Neural cell (in vitro differentiated cells): ENCODE measurements around the gene TNS1. TPM values are rescaled to one million over a fixed set of nuclear protein-coding genes. Genes with fewer than 3 reads are reported as not detected.

Experiments used
- H2AFZ ChIP-seq: fragments of 200-600, 300-800 bp; sonication (generic), shearing (Covaris generic); 2 replicates; pipeline ENCODE4 v1.6.0; 2014; ENCODE audit warnings: low read depth, mild to moderate bottlenecking, antibody characterized with exemption, low read length, moderate library complexity
- H3F3A ChIP-seq: fragments of 200-600 bp; shearing (Covaris generic); 2 replicates; pipeline ENCODE4 v1.6.1; 2016; ENCODE audit warnings: mild to moderate bottlenecking, moderate library complexity, mixed read lengths, antibody characterized with exemption, low read length; ENCODE audit not compliant: insufficient read depth, poor library complexity, severe bottlenecking
- H3K27ac ChIP-seq: fragments of 200-600, 300-800 bp; sonication (generic), shearing (Covaris generic); 2 replicates; pipeline ENCODE4 v1.5.1; 2014; ENCODE audit warnings: mild to moderate bottlenecking, low read length, moderate library complexity
- H3K27me3 ChIP-seq: fragments of 300-800, 200-600 bp; sonication (generic), shearing (Covaris generic); 2 replicates; pipeline ENCODE4 v1.6.0; 2014; ENCODE audit warnings: mild to moderate bottlenecking, low read depth, low read length, moderate library complexity; ENCODE audit not compliant: insufficient read depth
- H3K36me3 ChIP-seq: fragments of 300-800, 200-600 bp; sonication (generic), shearing (Covaris generic); 2 replicates; pipeline ENCODE4 v1.5.1; 2014; ENCODE audit warnings: mild to moderate bottlenecking, antibody characterized with exemption, low read length, moderate library complexity; ENCODE audit not compliant: insufficient read depth
- H3K4me2 ChIP-seq: fragments of 300-800, 200-600 bp; sonication (generic), shearing (Covaris generic); 2 replicates; pipeline ENCODE4 v1.6.0; 2014; ENCODE audit warnings: mild to moderate bottlenecking, low read length
- H3K4me3 ChIP-seq: fragments of 300-800, 200-600 bp; sonication (generic), shearing (Covaris generic); 2 replicates; pipeline ENCODE4 v1.5.1; 2014; ENCODE audit warnings: mild to moderate bottlenecking, low read length, moderate library complexity
- H3K79me2 ChIP-seq: fragments of 200-600 bp; shearing (Covaris generic); replicated peaks from 2 replicates; pipeline ENCODE4 v1.6.0; 2014; ENCODE audit warnings: mild to moderate bottlenecking, low read length, moderate library complexity; ENCODE audit not compliant: insufficient read depth
- H3K9ac ChIP-seq: fragments of 300-800, 200-600 bp; sonication (generic), shearing (Covaris generic); 2 replicates; pipeline ENCODE4 v1.6.1; 2016; ENCODE audit warnings: mild to moderate bottlenecking, low read length, mixed read lengths
- H3K9me2 ChIP-seq: fragments of 200-600 bp; shearing (Covaris generic); 2 replicates; pipeline ENCODE4 v1.6.1; 2016; ENCODE audit warnings: mild to moderate bottlenecking, low read length, mixed read lengths; ENCODE audit not compliant: insufficient read depth
- H3K9me3 ChIP-seq: fragments of 200-600, 300-800 bp; sonication (generic), shearing (Covaris generic); 2 replicates; pipeline ENCODE4 v1.6.1; 2016; ENCODE audit warnings: mild to moderate bottlenecking, mixed run types, low read length, moderate library complexity, mixed read lengths
- H4K20me1 ChIP-seq: fragments of 200-600 bp; shearing (Covaris generic); 2 replicates; pipeline ENCODE4 v1.6.1; 2016; ENCODE audit warnings: mild to moderate bottlenecking, mixed run types; ENCODE audit not compliant: insufficient read depth
- CTCF ChIP-seq: fragments of 450-650 bp; IDR thresholded peaks from 2 replicates; pipeline ENCODE4 v1.5.1; 2014; ENCODE audit warnings: antibody characterized with exemption, mild to moderate bottlenecking, moderate library complexity; ENCODE audit not compliant: poor library complexity, severe bottlenecking
- EP300 ChIP-seq: fragments of 450-650 bp; conservative IDR thresholded peaks from 2 replicates; pipeline ENCODE4 v1.6.1; 2014; ENCODE audit warnings: antibody characterized with exemption, mild to moderate bottlenecking, moderate library complexity; ENCODE audit not compliant: poor library complexity, severe bottlenecking
- EZH2 ChIP-seq: fragments of 200-600, 300-800 bp; shearing (Covaris generic), sonication (generic); IDR thresholded peaks from 2 replicates; pipeline ENCODE4 v1.6.1; 2014; ENCODE audit warnings: antibody characterized with exemption, low read length, borderline replicate concordance, mild to moderate bottlenecking; ENCODE audit not compliant: insufficient read depth, poor library complexity, severe bottlenecking
- MXI1 ChIP-seq: fragments of 450-650 bp; conservative IDR thresholded peaks from 2 replicates; pipeline ENCODE4 v1.6.1; 2014; ENCODE audit warnings: antibody characterized with exemption, mild to moderate bottlenecking; ENCODE audit not compliant: poor library complexity, severe bottlenecking
- POLR2AphosphoS5 ChIP-seq: IDR thresholded peaks from 2 replicates; pipeline ENCODE4 v1.6.1; 2012
- RAD21 ChIP-seq: fragments of 450-650 bp; conservative IDR thresholded peaks from 2 replicates; pipeline ENCODE4 v1.6.1; 2014; ENCODE audit warnings: antibody characterized with exemption, mild to moderate bottlenecking, moderate library complexity
- REST ChIP-seq: IDR thresholded peaks from 2 replicates; pipeline ENCODE4 v1.6.1; 2012; ENCODE audit warnings: borderline replicate concordance
- SMC3 ChIP-seq: fragments of 450-650 bp; conservative IDR thresholded peaks from 2 replicates; pipeline ENCODE4 v1.6.1; 2014; ENCODE audit warnings: antibody characterized with exemption, mild to moderate bottlenecking, moderate library complexity; ENCODE audit not compliant: poor library complexity
- TAF1 ChIP-seq: IDR thresholded peaks from 2 replicates; pipeline ENCODE4 v1.6.1; 2012; ENCODE audit warnings: low read depth
- polyA plus RNA-seq: library from polyadenylated mRNA; depleted of rRNA; stranded (reverse); fragments of >200 nt; gene quantifications from 2 replicates; pipeline ENCODE4 v1.2.3, GENCODE V29; 2014

Gene TNS1
- polyA plus RNA-seq, 1 donor from 2014 or later = 1.5 TPM

GRCh38 chr2:218028189-218028495 is 25.3 kb upstream of the TNS1 start:
- no peak overlapping the region for H3K9ac ChIP-seq
- no peaks in the 10 kb centered on the region for H3K36me3 ChIP-seq
- no peaks in the 10 kb centered on the region for H4K20me1 ChIP-seq
- H3K27me3 ChIP-seq = peaks cover 4% of the 10 kb centered on the region
- no peaks in the 10 kb centered on the region for H3F3A ChIP-seq
- no peak overlapping the region for H3K27ac ChIP-seq
- TF ChIP-seq RAD21 (no peak), MXI1 (no peak), EZH2 (no peak), POLR2AphosphoS5 (no peak), SMC3 (no peak), CTCF (no peak), REST (no peak), EP300 (no peak), TAF1 (no peak)
- H2AFZ ChIP-seq = no peak overlapping the region
- no peaks in the 10 kb centered on the region for H3K9me3 ChIP-seq
- no peaks in the 10 kb centered on the region for H3K79me2 ChIP-seq
- H3K4me2 ChIP-seq = no peak overlapping the region
- no peaks in the 10 kb centered on the region for H3K9me2 ChIP-seq
- no peak overlapping the region for H3K4me3 ChIP-seq

- H3K4me2 ChIP-seq = no peak overlapping the region
- H3F3A ChIP-seq = no peaks in the 10 kb centered on the region
- no peak overlapping the region for H3K9ac ChIP-seq
- H2AFZ ChIP-seq = no peak overlapping the region
- H3K27ac ChIP-seq = no peak overlapping the region
- H3K9me2 ChIP-seq = no peaks in the 10 kb centered on the region
- H4K20me1 ChIP-seq = no peaks in the 10 kb centered on the region
- no peaks in the 10 kb centered on the region for H3K9me3 ChIP-seq
- H3K36me3 ChIP-seq = no peaks in the 10 kb centered on the region
- no peaks in the 10 kb centered on the region for H3K79me2 ChIP-seq
- no peak for TF ChIP-seq RAD21
- TF ChIP-seq MXI1 = no peak
- no peak for TF ChIP-seq SMC3
- TF ChIP-seq CTCF = no peak
- no peak for TF ChIP-seq EP300
- TF ChIP-seq TAF1 = no peak
- no peak for TF ChIP-seq POLR2AphosphoS5
- no peak for TF ChIP-seq EZH2
- TF ChIP-seq REST = no peak
- H3K27me3 ChIP-seq = no peaks in the 10 kb centered on the region
- H3K4me3 ChIP-seq = no peak overlapping the region
Measured at GRCh38 chr2:218027426-218028188, 24.8 kb upstream of the TNS1 start.
